Progenitor cell of endocrine pancreas (in vitro differentiated cells): ENCODE data around the gene PSPH. TPM values are rescaled to one million over a fixed set of nuclear protein-coding genes. Genes with fewer than 3 reads are reported as not detected.
"Not testable (repeated sequence)": the region's sequence is repeated elsewhere in the genome, so short reads cannot be mapped to it uniquely, and the experiment has no call there.

Source experiments
- DNase-seq: peaks from one replicate; pipeline ENCODE4 v3.0.0; 2021; ENCODE audit warnings: low spot score; ENCODE audit not compliant: unreplicated experiment
- H3K27ac Mint-ChIP-seq: 2 replicates; pipeline ENCODE4 v1.8.0; 2021; ENCODE audit warnings: mild to moderate bottlenecking, moderate library complexity, mixed read lengths
- H3K27me3 Mint-ChIP-seq: 2 replicates; pipeline ENCODE4 v1.8.0; 2021; ENCODE audit warnings: mixed read lengths
- H3K36me3 Mint-ChIP-seq: 2 replicates; pipeline ENCODE4 v1.8.0; 2022; ENCODE audit warnings: mixed read lengths; ENCODE audit not compliant: insufficient read depth
- H3K4me1 Mint-ChIP-seq: 2 replicates; pipeline ENCODE4 v1.8.0; 2021; ENCODE audit warnings: low read depth, mixed read lengths
- H3K4me3 Mint-ChIP-seq: 2 replicates; pipeline ENCODE4 v1.8.0; 2021; ENCODE audit warnings: low read depth, mild to moderate bottlenecking, moderate library complexity, mixed read lengths
- H3K9me3 Mint-ChIP-seq: 2 replicates; pipeline ENCODE4 v1.8.0; 2021; ENCODE audit warnings: low read depth, mixed read lengths
- total RNA-seq: library from RNA; stranded (reverse); gene quantifications from 2 replicates; pipeline ENCODE4 v1.2.1, GENCODE V29; 2021
- TF ChIP-seq, protein P1 (sequence below): fragments of 200-600 bp; sonication (generic); IDR thresholded peaks from one replicate; pipeline ENCODE4 v1.5.0; 2021; ENCODE audit warnings: antibody characterized with exemption, mild to moderate bottlenecking; ENCODE audit not compliant: unreplicated experiment

The PSPH gene
- total RNA-seq, 1 donor from 2014 or later: 36.6 TPM

DNA sequence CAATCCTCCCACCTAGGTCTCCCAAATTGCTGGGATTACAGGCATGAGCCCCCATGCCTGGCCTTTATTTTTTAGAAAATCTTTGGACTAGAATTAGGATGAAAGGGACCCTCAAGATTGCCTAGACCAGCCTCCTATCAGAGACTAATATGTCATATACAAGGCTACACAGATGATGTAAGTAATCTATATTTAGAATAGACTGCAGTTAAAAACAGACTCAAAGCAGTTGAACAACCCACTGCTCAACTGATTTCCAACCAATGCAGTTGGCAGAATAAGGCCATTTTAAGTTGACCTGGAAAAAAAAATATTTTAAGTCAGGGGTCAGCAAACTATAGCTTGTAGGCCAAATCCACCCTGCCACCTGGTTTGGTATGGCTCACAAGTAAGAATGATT is 27.7 kb downstream of the PSPH start:
- TF ChIP-seq, protein P1, sequence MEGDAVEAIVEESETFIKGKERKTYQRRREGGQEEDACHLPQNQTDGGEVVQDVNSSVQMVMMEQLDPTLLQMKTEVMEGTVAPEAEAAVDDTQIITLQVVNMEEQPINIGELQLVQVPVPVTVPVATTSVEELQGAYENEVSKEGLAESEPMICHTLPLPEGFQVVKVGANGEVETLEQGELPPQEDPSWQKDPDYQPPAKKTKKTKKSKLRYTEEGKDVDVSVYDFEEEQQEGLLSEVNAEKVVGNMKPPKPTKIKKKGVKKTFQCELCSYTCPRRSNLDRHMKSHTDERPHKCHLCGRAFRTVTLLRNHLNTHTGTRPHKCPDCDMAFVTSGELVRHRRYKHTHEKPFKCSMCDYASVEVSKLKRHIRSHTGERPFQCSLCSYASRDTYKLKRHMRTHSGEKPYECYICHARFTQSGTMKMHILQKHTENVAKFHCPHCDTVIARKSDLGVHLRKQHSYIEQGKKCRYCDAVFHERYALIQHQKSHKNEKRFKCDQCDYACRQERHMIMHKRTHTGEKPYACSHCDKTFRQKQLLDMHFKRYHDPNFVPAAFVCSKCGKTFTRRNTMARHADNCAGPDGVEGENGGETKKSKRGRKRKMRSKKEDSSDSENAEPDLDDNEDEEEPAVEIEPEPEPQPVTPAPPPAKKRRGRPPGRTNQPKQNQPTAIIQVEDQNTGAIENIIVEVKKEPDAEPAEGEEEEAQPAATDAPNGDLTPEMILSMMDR: no peak
- no peak overlapping the region for H3K4me3 Mint-ChIP-seq
- no peak for DNase-seq
- peaks cover 15% of the 10 kb centered on the region for H3K36me3 Mint-ChIP-seq
- H3K9me3 Mint-ChIP-seq: no peaks in the 10 kb centered on the region
- no peaks in the 10 kb centered on the region for H3K4me1 Mint-ChIP-seq
- H3K27me3 Mint-ChIP-seq: no peaks in the 10 kb centered on the region
- no peak overlapping the region for H3K27ac Mint-ChIP-seq

DNA sequence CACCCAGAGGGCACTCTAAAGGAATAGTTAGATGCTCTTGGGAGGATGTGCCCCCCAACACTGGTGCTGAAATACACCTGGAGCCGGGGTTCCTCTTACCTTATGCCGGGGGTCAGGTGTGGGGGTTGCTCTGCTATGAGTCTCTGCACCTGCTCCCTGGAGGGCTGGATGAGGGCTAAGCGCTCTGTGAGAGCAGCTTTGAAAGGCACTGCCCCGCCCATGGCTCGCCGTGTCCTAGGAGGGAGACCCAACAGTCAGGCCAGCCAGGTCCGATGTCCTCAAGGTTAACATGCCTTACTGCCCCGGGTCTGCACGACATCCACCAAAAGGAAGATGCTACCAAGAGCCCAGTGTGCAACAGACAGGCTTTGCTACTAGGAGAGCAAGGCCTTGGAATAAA is 31.7 kb downstream of the PSPH start:
- Mint-ChIP-seq H3K4me3 (no peak overlapping the region), H3K36me3 (peaks cover 12% of the 10 kb centered on the region), H3K9me3 (no peaks in the 10 kb centered on the region), H3K4me1 (peaks cover 1% of the 10 kb centered on the region), H3K27me3 (no peaks in the 10 kb centered on the region), H3K27ac (no peak overlapping the region)
- no peak for DNase-seq
- TF ChIP-seq, protein P1: no peak

DNA sequence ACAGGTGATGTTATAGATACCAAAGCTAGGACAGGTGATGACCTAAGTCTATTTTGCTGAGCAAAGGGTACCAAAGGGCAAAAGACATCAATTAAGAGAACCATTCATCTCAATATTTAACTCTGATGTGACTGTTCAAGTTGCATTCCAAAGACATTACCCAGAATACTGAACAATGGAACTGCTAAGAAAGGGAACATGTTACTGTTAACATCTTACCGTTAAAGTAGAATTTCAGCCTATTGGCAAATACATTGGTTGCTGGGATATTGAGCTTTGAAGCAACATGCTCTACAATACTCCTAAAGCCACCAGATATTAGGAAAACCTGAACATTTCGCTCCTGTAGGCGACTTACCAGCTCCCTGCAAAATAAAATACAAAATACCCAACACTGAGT is 34.2 kb downstream of the PSPH start:
- H3K36me3 Mint-ChIP-seq: peaks cover 14% of the 10 kb centered on the region
- not testable (repeated sequence) for H3K4me1 Mint-ChIP-seq, H3K4me3 Mint-ChIP-seq, DNase-seq, H3K27me3 Mint-ChIP-seq, H3K9me3 Mint-ChIP-seq
- H3K27ac Mint-ChIP-seq: peak overlapping the region; percentile 29

DNA sequence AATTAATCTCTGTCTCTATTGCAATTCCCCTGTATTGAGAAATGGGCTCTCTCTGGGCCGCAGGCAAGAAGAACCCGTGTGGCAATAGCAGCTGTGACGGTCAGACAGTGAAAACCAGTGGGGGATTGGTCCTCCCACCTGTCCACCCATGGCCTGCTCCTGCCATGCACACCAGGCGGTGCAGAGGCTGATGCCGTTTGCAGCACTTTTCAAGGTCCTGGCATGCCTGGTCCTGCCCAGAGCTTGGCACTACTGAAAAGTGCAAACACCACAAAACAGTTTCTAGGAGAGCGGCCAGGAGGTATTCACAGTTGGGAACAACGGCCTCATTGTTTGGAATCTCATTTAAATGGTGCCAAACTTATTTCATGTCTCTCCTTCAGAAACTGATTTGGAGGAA is 41.5 kb downstream of the PSPH start:
- no peaks in the 10 kb centered on the region for H3K9me3 Mint-ChIP-seq
- no peaks in the 10 kb centered on the region for H3K27me3 Mint-ChIP-seq
- no peak for DNase-seq
- TF ChIP-seq, protein P1: no peak
- H3K36me3 Mint-ChIP-seq: peaks cover 13% of the 10 kb centered on the region
- H3K4me1 Mint-ChIP-seq: peaks cover 13% of the 10 kb centered on the region
- H3K4me3 Mint-ChIP-seq: no peak overlapping the region
- H3K27ac Mint-ChIP-seq: no peak overlapping the region

DNA sequence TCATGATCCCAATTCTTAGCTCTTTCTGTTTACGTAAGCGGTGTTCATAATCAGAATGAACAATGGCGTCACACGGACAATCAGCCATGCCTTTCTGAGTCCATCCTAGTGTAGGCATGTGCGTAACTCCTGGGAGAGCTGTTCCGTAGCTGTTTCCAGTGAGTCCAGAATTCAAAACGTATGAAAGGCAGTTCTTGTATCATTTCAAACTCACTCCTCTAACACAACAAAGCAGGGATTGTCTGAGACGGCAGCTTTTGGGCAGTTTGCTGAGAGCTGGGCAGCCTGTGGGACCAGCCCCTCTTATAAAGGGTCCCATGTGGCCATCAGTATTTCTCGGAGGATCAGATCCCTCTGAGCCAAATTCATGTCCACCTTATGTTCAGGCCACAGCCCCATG is 43.4 kb downstream of the PSPH start:
- H3K4me1 Mint-ChIP-seq: peaks cover 13% of the 10 kb centered on the region
- peak overlapping the region; percentile 71 for H3K27ac Mint-ChIP-seq
- H3K36me3 Mint-ChIP-seq: peaks cover 10% of the 10 kb centered on the region
- no peaks in the 10 kb centered on the region for H3K27me3 Mint-ChIP-seq
- TF ChIP-seq, protein P1: no peak
- no peak for DNase-seq
- H3K9me3 Mint-ChIP-seq: no peaks in the 10 kb centered on the region
- H3K4me3 Mint-ChIP-seq: no peak overlapping the region

DNA sequence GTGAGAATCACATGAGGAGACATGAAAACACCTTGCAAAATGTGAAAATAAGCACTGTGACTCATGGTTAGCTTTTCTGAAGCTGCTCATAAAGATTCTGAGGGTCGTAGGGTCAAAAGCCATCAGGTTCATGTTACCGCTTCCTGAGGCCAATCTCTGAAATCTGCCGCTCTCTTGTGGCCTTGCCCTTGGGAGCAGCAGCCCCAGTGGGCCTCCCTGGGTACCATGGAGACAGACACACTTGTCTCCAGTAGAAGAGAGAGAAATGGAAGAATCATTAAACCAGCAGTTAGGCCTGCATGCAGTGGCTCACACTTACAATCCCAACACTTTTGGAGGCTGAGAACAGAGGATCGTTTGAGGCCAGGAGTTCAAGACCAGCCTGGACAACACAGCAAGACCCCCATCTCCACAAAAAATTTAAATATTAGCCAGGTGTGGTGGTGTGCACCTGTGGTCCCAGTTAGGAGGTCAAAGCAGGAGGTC is 44.0 kb downstream of the PSPH start:
- DNase-seq: no peak
- peak overlapping the region; percentile 26 for H3K4me3 Mint-ChIP-seq
- TF ChIP-seq, protein P1: no peak
- H3K27me3 Mint-ChIP-seq: no peaks in the 10 kb centered on the region
- H3K27ac Mint-ChIP-seq: no peak overlapping the region
- H3K9me3 Mint-ChIP-seq: no peaks in the 10 kb centered on the region
- peaks cover 13% of the 10 kb centered on the region for H3K4me1 Mint-ChIP-seq
- peaks cover 10% of the 10 kb centered on the region for H3K36me3 Mint-ChIP-seq
